ENCODE measurements around the gene DCST2.
A peak's percentile ranks its signal among the peaks of the same experiment; 100 is the strongest.

The DCST2 gene

GRCh38 chr1:155064111-155064831 is 30.7 kb upstream of the DCST2 start:
- DNase-seq (ENCODE audit: low read depth): peak; percentile 39
- TF ChIP-seq CTCF (IDR thresholded peaks at IDR 0.05; ENCODE audit: low read depth, low read length) (no peak), MAX (IDR thresholded peaks at IDR 0.05; ENCODE audit: low read depth, low read length) (0 out of 2 replicates have a peak, but pooled peaks have one; percentile 3), MYC (IDR thresholded peaks at IDR 0.05; ENCODE audit: low read depth, low read length) (no peak), POLR2A (IDR thresholded peaks at IDR 0.05; ENCODE audit: extremely low read depth, insufficient read length) (no peak)

GRCh38 chr1:155063550-155064110 is 30.0 kb upstream of the DCST2 start, which contains the start of gene EFNA4:
EFNA4 (plus strand) TSS chr1:155063740; CDS start chr1:155063824, 84 bp downstream.
- no peak for TF ChIP-seq MAX (IDR thresholded peaks at IDR 0.05; ENCODE audit: low read depth, low read length)
- TF ChIP-seq POLR2A (IDR thresholded peaks at IDR 0.05; ENCODE audit: extremely low read depth, insufficient read length): peak; percentile 55
- no peak for TF ChIP-seq CTCF (IDR thresholded peaks at IDR 0.05; ENCODE audit: low read depth, low read length)
- H3K4me3 ChIP-seq (ENCODE audit: low read depth, low read length): peak within 1 kb of the TSS; percentile 52
- peak; percentile 91 for DNase-seq (ENCODE audit: low read depth)

More at GRCh38 chr1:155064111-155064831, 30.7 kb upstream of the DCST2 start:
- H3K4me3 ChIP-seq (ENCODE audit: low read depth, low read length): peak overlapping the region; percentile 25

- no peak overlapping the region for H3K4me3 ChIP-seq (ENCODE audit: low read depth, low read length)
- no peak for TF ChIP-seq MAX (IDR thresholded peaks at IDR 0.05; ENCODE audit: low read depth, low read length)
- no peak for TF ChIP-seq MYC (IDR thresholded peaks at IDR 0.05; ENCODE audit: low read depth, low read length)
- no peak for TF ChIP-seq POLR2A (IDR thresholded peaks at IDR 0.05; ENCODE audit: extremely low read depth, insufficient read length)
- no peak for TF ChIP-seq CTCF (IDR thresholded peaks at IDR 0.05; ENCODE audit: low read depth, low read length)
- no peak for DNase-seq (ENCODE audit: low read depth)
Measured at GRCh38 chr1:155062702-155063411, 29.3 kb upstream of the DCST2 start.

GRCh38 chr1:155062151-155062686 is 28.6 kb upstream of the DCST2 start:
- no peak for DNase-seq (ENCODE audit: low read depth)
- H3K4me3 ChIP-seq (ENCODE audit: low read depth, low read length): no peak overlapping the region
- no peak for TF ChIP-seq CTCF (IDR thresholded peaks at IDR 0.05; ENCODE audit: low read depth, low read length)
- no peak for TF ChIP-seq POLR2A (IDR thresholded peaks at IDR 0.05; ENCODE audit: extremely low read depth, insufficient read length)
- TF ChIP-seq MYC (IDR thresholded peaks at IDR 0.05; ENCODE audit: low read depth, low read length): no peak
- TF ChIP-seq MAX (IDR thresholded peaks at IDR 0.05; ENCODE audit: low read depth, low read length): no peak

- TF ChIP-seq MYC (IDR thresholded peaks at IDR 0.05; ENCODE audit: low read depth, low read length) (no peak; the same call in 1 of the 2 replicates), POLR2A (IDR thresholded peaks at IDR 0.05; ENCODE audit: extremely low read depth, insufficient read length) (no peak), CTCF (IDR thresholded peaks at IDR 0.05; ENCODE audit: low read depth, low read length) (peak; percentile 89)
- DNase-seq (ENCODE audit: low read depth): peak; percentile 88
- no peak overlapping the region for H3K4me3 ChIP-seq (ENCODE audit: low read depth, low read length)
Measured at GRCh38 chr1:155061381-155062150, 28.0 kb upstream of the DCST2 start.

All from NB4 (cell line).